Left ventricle myocardium inferior (tissue), 1 donor: ENCODE measurements around the gene UBR4. TPM values are rescaled to one million over a fixed set of nuclear protein-coding genes. Genes with fewer than 3 reads are reported as not detected.
A peak's percentile ranks its signal among the peaks of the same experiment; 100 is the strongest.

Source experiments
- DNase-seq: peaks from one replicate; pipeline ENCODE4 v3.0.0-alpha.2; 2020
- H3K27ac ChIP-seq: fragments of 200-600 bp; replicated peaks from 2 replicates; pipeline ENCODE4 v1.8.0; 2021
- H3K27me3 ChIP-seq: fragments of 200-600 bp; 2 replicates; pipeline ENCODE4 v1.8.0; 2021; ENCODE audit warnings: low read depth
- H3K36me3 ChIP-seq: fragments of 200-600 bp; 2 replicates; pipeline ENCODE4 v1.8.0; 2021
- H3K4me1 ChIP-seq: fragments of 200-600 bp; 2 replicates; pipeline ENCODE4 v1.8.0; 2021
- H3K4me3 ChIP-seq: fragments of 200-600 bp; 2 replicates; pipeline ENCODE4 v1.8.0; 2021; ENCODE audit warnings: mild to moderate bottlenecking, moderate library complexity
- H3K9me3 ChIP-seq: fragments of 200-600 bp; replicated peaks from 2 replicates; pipeline ENCODE4 v1.8.0; 2021
- intact Hi-C: fragments of 100-400 bp; cut with micrococcal nuclease; formaldehyde crosslinking; loops from one replicate; pipeline ENCODE4 v1.11.0; 2022
- total RNA-seq: library from RNA; stranded (reverse); fragmentation: NEBNext Ultra II Directional; extraction: Animal tissue kit (Norgen Biotek cat#: 25700); gene quantifications from one replicate; pipeline ENCODE4 v1.2.1, GENCODE V29; 2021
- TF ChIP-seq, protein P1 (sequence below): fragments of 200-600 bp; IDR thresholded peaks from 2 replicates; pipeline ENCODE4 v1.8.0; 2021; ENCODE audit warnings: antibody characterized with exemption, mild to moderate bottlenecking, borderline replicate concordance
- donor health status: DM: no; HTN: yes; CAD: no; lungs with severe emphysema.

Gene UBR4
- total RNA-seq, 1 donor from 2014 or later: 54.3 TPM

DNA sequence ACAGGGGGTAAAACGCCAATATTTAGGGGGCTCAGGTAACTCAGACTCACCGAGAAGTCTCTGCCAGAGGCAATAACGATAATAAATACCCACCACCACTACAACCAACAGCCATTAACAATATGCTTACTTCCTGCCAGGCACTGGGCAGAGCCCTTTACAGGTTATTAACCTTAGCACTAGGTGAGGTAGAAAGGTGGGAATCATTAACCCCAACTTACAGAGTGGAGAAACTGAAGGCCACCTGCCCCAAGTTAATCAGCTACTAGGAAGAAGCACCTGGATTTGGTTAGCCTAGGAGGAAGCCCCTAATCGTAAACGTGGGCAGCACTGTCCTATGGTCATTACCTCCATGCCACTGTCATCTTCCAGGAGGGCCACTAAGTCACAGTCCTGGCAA is 110.0 kb downstream of the UBR4 start:
- Histone ChIP-seq H3K4me1 (peaks cover 10% of the 10 kb centered on the region), H3K27ac (no peak overlapping the region), H3K9me3 (no peaks in the 10 kb centered on the region), H3K4me3 (no peak overlapping the region), H3K36me3 (peaks cover 99% of the 10 kb centered on the region), H3K27me3 (no peaks in the 10 kb centered on the region)
- intact Hi-C loops: no loop called here
- TF ChIP-seq, protein P1, sequence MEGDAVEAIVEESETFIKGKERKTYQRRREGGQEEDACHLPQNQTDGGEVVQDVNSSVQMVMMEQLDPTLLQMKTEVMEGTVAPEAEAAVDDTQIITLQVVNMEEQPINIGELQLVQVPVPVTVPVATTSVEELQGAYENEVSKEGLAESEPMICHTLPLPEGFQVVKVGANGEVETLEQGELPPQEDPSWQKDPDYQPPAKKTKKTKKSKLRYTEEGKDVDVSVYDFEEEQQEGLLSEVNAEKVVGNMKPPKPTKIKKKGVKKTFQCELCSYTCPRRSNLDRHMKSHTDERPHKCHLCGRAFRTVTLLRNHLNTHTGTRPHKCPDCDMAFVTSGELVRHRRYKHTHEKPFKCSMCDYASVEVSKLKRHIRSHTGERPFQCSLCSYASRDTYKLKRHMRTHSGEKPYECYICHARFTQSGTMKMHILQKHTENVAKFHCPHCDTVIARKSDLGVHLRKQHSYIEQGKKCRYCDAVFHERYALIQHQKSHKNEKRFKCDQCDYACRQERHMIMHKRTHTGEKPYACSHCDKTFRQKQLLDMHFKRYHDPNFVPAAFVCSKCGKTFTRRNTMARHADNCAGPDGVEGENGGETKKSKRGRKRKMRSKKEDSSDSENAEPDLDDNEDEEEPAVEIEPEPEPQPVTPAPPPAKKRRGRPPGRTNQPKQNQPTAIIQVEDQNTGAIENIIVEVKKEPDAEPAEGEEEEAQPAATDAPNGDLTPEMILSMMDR: no peak
- DNase-seq: no peak

- no peak for DNase-seq
- peaks cover 12% of the 10 kb centered on the region for H3K4me1 ChIP-seq
- H3K27ac ChIP-seq: no peak overlapping the region
- TF ChIP-seq, protein P1: no peak
- intact Hi-C loops: loop anchor here (5.0 kb wide), 1 partner anchor 190 kb away; no protein-coding TSS in a partner anchor
- no peaks in the 10 kb centered on the region for H3K27me3 ChIP-seq
- peaks cover 100% of the 10 kb centered on the region for H3K36me3 ChIP-seq
- H3K9me3 ChIP-seq: no peaks in the 10 kb centered on the region
- H3K4me3 ChIP-seq: no peak overlapping the region
Measured at GRCh38 chr1:19096990-19097389, 113.1 kb downstream of the UBR4 start.

DNA sequence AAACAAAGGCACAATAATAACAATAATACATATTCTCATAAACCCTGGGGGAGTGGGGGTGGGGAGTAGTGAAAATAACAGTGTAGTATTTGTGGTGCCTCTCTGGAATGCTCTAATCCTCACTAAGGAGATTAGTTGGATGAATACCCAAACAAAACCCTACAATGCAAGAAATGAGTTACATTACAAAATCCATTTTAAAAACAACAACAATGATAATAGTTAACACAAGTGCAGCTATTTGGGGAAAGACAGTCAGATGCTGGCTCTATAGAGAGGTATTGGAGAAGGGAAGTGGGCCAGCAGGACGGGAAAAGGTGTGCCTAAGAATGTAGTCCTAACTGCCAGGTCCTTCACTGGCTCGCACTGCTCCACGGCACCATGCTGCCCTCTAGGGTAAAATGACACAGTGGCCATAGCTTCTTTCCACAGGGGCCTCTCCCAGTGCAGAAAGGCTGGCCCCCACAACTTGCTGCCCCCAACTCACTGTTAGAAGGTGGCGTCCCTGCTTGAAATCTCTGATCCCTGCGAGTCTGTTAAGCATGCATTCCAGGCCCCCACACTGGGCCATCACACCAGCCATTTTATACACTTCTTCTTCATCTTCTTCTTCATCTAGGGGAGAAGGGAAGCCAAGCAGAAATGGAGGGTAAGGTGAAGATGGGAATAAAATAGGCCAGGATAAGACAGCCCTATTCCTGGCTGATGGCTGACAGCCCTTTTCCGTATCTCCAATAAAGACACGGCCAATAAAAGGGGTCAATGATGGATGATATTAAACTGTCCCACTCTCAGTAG is 113.8 kb downstream of the UBR4 start:
- Histone ChIP-seq H3K9me3 (no peaks in the 10 kb centered on the region), H3K36me3 (peaks cover 99% of the 10 kb centered on the region), H3K4me1 (peaks cover 20% of the 10 kb centered on the region), H3K27ac (peak overlapping the region; percentile 7), H3K27me3 (no peaks in the 10 kb centered on the region), H3K4me3 (no peak overlapping the region)
- intact Hi-C loops: loop anchor here (5.0 kb wide), 1 partner anchor 189 kb away; no protein-coding TSS in a partner anchor
- DNase-seq: no peak
- TF ChIP-seq, protein P1: peak; percentile 78

DNA sequence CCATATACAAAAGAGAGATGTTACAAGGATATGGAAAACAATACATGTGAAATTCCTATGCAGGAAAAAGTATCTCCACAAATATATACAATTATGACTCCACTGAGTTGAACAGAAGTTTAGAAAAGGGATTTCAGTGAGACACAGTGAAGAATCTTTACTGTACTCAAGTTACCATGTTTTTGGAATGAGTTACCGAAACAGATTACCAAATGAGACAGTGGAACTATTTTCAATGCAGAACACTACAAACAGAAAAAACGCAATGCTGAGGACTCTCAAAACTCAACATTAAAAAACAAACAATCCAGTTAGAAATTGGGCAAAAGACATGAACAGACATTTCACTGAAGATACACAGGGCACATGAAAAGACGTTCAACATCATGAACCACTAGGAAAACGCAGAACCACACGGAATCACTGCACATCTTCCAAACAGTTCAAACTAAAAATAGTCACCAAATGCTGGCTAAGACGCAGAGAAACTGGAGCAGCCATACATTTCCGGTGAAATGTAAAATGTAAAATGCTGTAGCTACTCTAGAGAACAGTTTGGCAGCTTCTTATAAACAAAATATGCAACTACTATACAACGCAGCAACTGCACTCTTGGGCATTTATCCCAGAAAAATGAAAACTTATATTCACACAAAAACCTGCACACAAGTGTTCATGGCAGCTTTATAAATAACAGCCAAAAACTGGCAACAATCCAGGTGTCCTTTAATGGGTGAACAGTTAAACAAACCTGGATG is 118.7 kb downstream of the UBR4 start:
- Histone ChIP-seq H3K27ac (no peak overlapping the region), H3K27me3 (no peaks in the 10 kb centered on the region), H3K4me3 (no peak overlapping the region), H3K4me1 (peaks cover 30% of the 10 kb centered on the region), H3K9me3 (no peaks in the 10 kb centered on the region), H3K36me3 (peaks cover 95% of the 10 kb centered on the region)
- intact Hi-C loops: no loop called here
- no peak for DNase-seq
- TF ChIP-seq, protein P1: no peak

- H3K27ac ChIP-seq: no peak overlapping the region
- intact Hi-C loops: no loop called here
Measured at GRCh38 chr1:19089524-19089923, 120.5 kb downstream of the UBR4 start.

More at GRCh38 chr1:19089524-19089923, 120.5 kb downstream of the UBR4 start:
- Histone ChIP-seq H3K9me3 (no peaks in the 10 kb centered on the region), H3K27me3 (no peaks in the 10 kb centered on the region), H3K4me3 (no peak overlapping the region), H3K36me3 (peaks cover 93% of the 10 kb centered on the region), H3K4me1 (peaks cover 29% of the 10 kb centered on the region)
- TF ChIP-seq, protein P1: no peak
- DNase-seq: no peak
